ENCODE measurements around the gene SLC16A7. TPM values are rescaled to one million over a fixed set of nuclear protein-coding genes. Genes with fewer than 3 reads are reported as not detected.
A peak's percentile ranks its signal among the peaks of the same experiment; 100 is the strongest.

SLC16A7 gene
- total RNA-seq, 1 experiment from 2014 or later = 21.9 TPM

- DNase-seq (ENCODE audit: low spot score) = no peak
Observed at GRCh38 chr12:59624732-59625460, 29.1 kb downstream of the SLC16A7 start.

- peak; percentile 12 for DNase-seq (ENCODE audit: low spot score)
Observed at GRCh38 chr12:59626382-59626781, 30.6 kb downstream of the SLC16A7 start.

- no peak for DNase-seq (ENCODE audit: low spot score)
Observed at GRCh38 chr12:59627582-59627981, 31.8 kb downstream of the SLC16A7 start.

- no peak for DNase-seq (ENCODE audit: low spot score)
Observed at GRCh38 chr12:59629890-59630289, 34.1 kb downstream of the SLC16A7 start.

GRCh38 chr12:59632408-59632807 is 36.6 kb downstream of the SLC16A7 start:
- DNase-seq (ENCODE audit: low spot score) = no peak

- no peak for DNase-seq (ENCODE audit: low spot score)
Observed at GRCh38 chr12:59634254-59634653, 38.4 kb downstream of the SLC16A7 start.

GRCh38 chr12:59636945-59637691 is 41.3 kb downstream of the SLC16A7 start:
- DNase-seq (ENCODE audit: low spot score) = no peak

GRCh38 chr12:59637692-59638070 is 41.9 kb downstream of the SLC16A7 start:
- no peak for DNase-seq (ENCODE audit: low spot score)

- DNase-seq (ENCODE audit: low spot score) = no peak
Observed at GRCh38 chr12:59643550-59643949, 47.7 kb downstream of the SLC16A7 start.

- DNase-seq (ENCODE audit: low spot score) = no peak
Observed at GRCh38 chr12:59645242-59645641, 49.4 kb downstream of the SLC16A7 start.

- DNase-seq (ENCODE audit: low spot score) = no peak
Observed at GRCh38 chr12:59646636-59647035, 50.8 kb downstream of the SLC16A7 start.

- DNase-seq (ENCODE audit: low spot score) = peak; percentile 28
Observed at GRCh38 chr12:59649203-59649602, 53.4 kb downstream of the SLC16A7 start.

GRCh38 chr12:59650588-59651228 is 54.9 kb downstream of the SLC16A7 start:
- no peak for DNase-seq (ENCODE audit: low spot score)

- no peak for DNase-seq (ENCODE audit: low spot score)
Observed at GRCh38 chr12:59651229-59651920, 55.5 kb downstream of the SLC16A7 start.

- DNase-seq (ENCODE audit: low spot score) = no peak
Observed at GRCh38 chr12:59652130-59652529, 56.3 kb downstream of the SLC16A7 start.

GRCh38 chr12:59654061-59654460 is 58.2 kb downstream of the SLC16A7 start:
- no peak for DNase-seq (ENCODE audit: low spot score)

- no peak for DNase-seq (ENCODE audit: low spot score)
Observed at GRCh38 chr12:59657266-59657665, 61.4 kb downstream of the SLC16A7 start.

- DNase-seq (ENCODE audit: low spot score) = no peak
Observed at GRCh38 chr12:59657711-59658110, 61.9 kb downstream of the SLC16A7 start.

GRCh38 chr12:59660148-59660547 is 64.3 kb downstream of the SLC16A7 start:
- no peak for DNase-seq (ENCODE audit: low spot score)

- DNase-seq (ENCODE audit: low spot score) = no peak
Observed at GRCh38 chr12:59660921-59661597, 65.2 kb downstream of the SLC16A7 start.

- no peak for DNase-seq (ENCODE audit: low spot score)
Observed at GRCh38 chr12:59664495-59664894, 68.7 kb downstream of the SLC16A7 start.

GRCh38 chr12:59665701-59666100 is 69.9 kb downstream of the SLC16A7 start:
- DNase-seq (ENCODE audit: low spot score) = no peak
